ENCODE data around the gene PAXX. TPM values are rescaled to one million over a fixed set of nuclear protein-coding genes. Genes with fewer than 3 reads are reported as not detected.
A peak's percentile ranks its signal among the peaks of the same experiment; 100 is the strongest.

Gene PAXX, protein sequence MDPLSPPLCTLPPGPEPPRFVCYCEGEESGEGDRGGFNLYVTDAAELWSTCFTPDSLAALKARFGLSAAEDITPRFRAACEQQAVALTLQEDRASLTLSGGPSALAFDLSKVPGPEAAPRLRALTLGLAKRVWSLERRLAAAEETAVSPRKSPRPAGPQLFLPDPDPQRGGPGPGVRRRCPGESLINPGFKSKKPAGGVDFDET
- 13.3 and 16.6 TPM in 2 replicates for total RNA-seq

DNA sequence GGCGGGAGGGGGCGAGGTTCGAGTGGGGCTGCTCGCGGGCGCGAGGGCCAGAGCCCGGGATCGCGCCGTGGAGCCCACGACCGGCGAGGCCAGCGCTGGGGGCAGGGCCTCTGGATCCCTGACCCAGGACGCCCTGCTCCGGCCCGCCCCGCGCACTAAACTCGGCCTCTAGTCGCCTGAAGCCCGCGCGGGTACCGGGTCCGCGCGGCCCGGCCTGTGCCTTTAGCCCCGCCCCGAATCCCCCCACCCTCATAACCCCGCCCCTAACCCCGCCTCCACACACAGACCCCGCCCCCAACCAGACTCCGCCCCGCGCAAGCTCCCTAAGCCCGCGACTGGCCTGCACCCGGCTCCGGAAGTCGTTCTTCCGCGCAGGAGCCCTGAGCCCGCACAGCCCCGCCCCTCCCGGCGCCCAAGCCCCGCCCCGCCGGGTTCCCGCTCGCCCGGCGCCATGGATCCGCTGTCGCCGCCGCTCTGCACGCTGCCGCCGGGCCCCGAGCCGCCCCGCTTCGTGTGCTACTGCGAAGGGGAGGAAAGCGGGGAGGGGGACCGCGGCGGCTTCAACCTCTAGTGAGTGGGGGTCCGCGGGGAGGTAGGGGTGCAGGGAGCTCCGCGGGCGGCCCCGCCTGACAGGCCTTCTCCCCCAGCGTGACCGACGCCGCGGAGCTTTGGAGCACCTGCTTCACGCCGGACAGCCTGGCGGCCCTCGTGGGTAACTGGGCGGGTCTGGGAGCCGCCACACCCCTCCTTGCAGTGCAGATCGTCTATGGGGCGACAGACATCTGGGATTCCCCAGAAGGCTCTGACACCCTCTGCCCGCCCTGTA lies at the start of gene PAXX:
PAXX (plus strand) TSS at position 430 of the 826 bp plus-strand sequence; CDS start at position 452, 22 bp downstream.
- Histone ChIP-seq H3K36me3 (ENCODE audit: insufficient read depth, low read length) (no peaks in the 10 kb centered on the region), H3K4me1 (ENCODE audit: insufficient read depth, low read length) (peaks cover 28% of the 10 kb centered on the region), H3K27me3 (ENCODE audit: insufficient read depth, low read length) (no peaks in the 10 kb centered on the region), H3K4me3 (ENCODE audit: insufficient read depth, low read length) (peak within 1 kb of the TSS; percentile 82), H3K4me2 (ENCODE audit: insufficient read depth, low read length) (peak within 1 kb of the TSS; percentile 93), H3K9me3 (ENCODE audit: low read depth, low read length) (no peaks in the 10 kb centered on the region), H3K27ac (ENCODE audit: low read depth, low read length) (no peak within 1 kb of the TSS), H2AFZ (ENCODE audit: low read length) (peak within 1 kb of the TSS; percentile 68), H4K20me1 (ENCODE audit: insufficient read depth, low read length) (peaks cover 2% of the 10 kb centered on the region), H3K79me2 (ENCODE audit: insufficient read depth, low read length) (peaks cover 10% of the 10 kb centered on the region)
- TF ChIP-seq CTCF (IDR thresholded peaks at IDR 0.05; ENCODE audit: extremely low read depth, low read depth, low read length) = no peak
- peak; percentile 100 for DNase-seq (ENCODE audit: insufficient read length, low spot score, missing footprints)

GRCh38 chr9:136942881-136943230 lies 49.4 kb upstream of the PAXX start:
- no peaks in the 10 kb centered on the region for H3K9me3 ChIP-seq (ENCODE audit: low read depth, low read length)
- H3K36me3 ChIP-seq (ENCODE audit: insufficient read depth, low read length) = peaks cover 44% of the 10 kb centered on the region
- peak; percentile 83 for DNase-seq (ENCODE audit: insufficient read length, low spot score, missing footprints)
- H4K20me1 ChIP-seq (ENCODE audit: insufficient read depth, low read length) = peaks cover 17% of the 10 kb centered on the region
- H3K27ac ChIP-seq (ENCODE audit: low read depth, low read length) = no peak overlapping the region
- peak overlapping the region; percentile 88 for H3K4me2 ChIP-seq (ENCODE audit: insufficient read depth, low read length)
- no peak overlapping the region for H2AFZ ChIP-seq (ENCODE audit: low read length)
- peaks cover 8% of the 10 kb centered on the region for H3K4me1 ChIP-seq (ENCODE audit: insufficient read depth, low read length)
- H3K4me3 ChIP-seq (ENCODE audit: insufficient read depth, low read length) = peak overlapping the region; percentile 88
- H3K27me3 ChIP-seq (ENCODE audit: insufficient read depth, low read length) = no peaks in the 10 kb centered on the region
- TF ChIP-seq CTCF (IDR thresholded peaks at IDR 0.05; ENCODE audit: extremely low read depth, low read depth, low read length) = no peak
- peaks cover 39% of the 10 kb centered on the region for H3K79me2 ChIP-seq (ENCODE audit: insufficient read depth, low read length)

DNA sequence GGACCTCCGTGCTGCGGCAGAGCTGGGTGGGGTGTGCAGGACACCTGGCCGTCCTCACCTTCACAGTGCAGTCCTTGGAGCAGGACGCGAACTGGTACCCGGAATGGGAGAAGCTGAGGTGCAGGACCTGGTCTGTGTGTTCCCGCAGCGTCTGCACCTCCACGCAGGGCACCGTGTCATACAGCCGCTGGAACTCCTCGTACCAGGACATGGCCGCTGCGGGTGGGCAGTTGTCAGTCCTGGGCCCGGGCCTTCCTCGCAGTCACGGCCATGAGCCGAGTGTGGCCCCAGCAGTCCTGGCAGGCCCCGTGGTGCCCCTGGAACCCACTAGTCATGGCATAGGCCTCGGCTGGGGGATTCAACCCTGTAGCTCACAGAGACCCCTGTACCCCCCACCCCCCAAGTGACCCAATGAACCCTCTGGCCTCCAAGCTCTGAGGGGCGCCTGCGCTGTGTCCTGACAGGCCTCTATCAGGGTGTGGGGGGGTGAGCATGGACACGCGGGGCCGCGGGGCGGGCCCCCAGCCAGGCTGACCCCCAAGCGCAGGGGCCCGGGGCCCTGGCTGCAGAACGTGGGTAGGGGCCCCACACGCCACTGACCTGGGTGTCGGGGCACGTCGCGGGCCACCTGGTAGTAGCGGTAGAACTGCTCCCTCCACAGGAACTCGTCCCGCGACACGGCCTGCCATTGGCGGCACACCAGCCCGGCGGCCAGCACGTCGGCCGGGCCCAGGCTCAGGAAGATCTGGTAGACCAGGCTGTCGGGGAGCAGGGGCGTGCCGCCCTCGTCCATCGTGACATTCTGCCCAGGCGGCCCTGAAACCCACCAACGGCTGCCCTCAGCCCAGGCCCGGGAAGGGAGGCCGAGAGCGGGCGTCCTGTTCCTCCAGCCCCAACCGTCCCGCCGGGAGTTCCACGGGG lies 48.7 kb upstream of the PAXX start:
- Histone ChIP-seq H3K36me3 (ENCODE audit: insufficient read depth, low read length) (peaks cover 42% of the 10 kb centered on the region), H3K27ac (ENCODE audit: low read depth, low read length) (peak overlapping the region; percentile 65), H3K79me2 (ENCODE audit: insufficient read depth, low read length) (peaks cover 39% of the 10 kb centered on the region), H3K4me2 (ENCODE audit: insufficient read depth, low read length) (peak overlapping the region; percentile 88), H4K20me1 (ENCODE audit: insufficient read depth, low read length) (peaks cover 17% of the 10 kb centered on the region), H3K9me3 (ENCODE audit: low read depth, low read length) (no peaks in the 10 kb centered on the region), H3K27me3 (ENCODE audit: insufficient read depth, low read length) (no peaks in the 10 kb centered on the region), H2AFZ (ENCODE audit: low read length) (no peak overlapping the region), H3K4me3 (ENCODE audit: insufficient read depth, low read length) (peak overlapping the region; percentile 88), H3K4me1 (ENCODE audit: insufficient read depth, low read length) (peaks cover 12% of the 10 kb centered on the region)
- TF ChIP-seq CTCF (IDR thresholded peaks at IDR 0.05; ENCODE audit: extremely low read depth, low read depth, low read length) = no peak
- DNase-seq (ENCODE audit: insufficient read length, low spot score, missing footprints) = peak; percentile 99

All from osteoblast (primary cell).